AG04449 (cell line): ENCODE measurements around the gene GRIN2A.
"Not testable (repeated sequence)": the region's sequence is repeated elsewhere in the genome, so short reads cannot be mapped to it uniquely, and the experiment has no call there.

ENCODE experiments used
- CTCF ChIA-PET: fragments of 350-600 bp; formaldehyde crosslinking; extraction: SDS; loops from one replicate; lab custom pipeline; 2021; ENCODE audit warnings: antibody characterized with exemption; lab: Yijun Ruan, JAX
- POLR2A ChIA-PET: fragments of 400-600, 350-600 bp; formaldehyde crosslinking; extraction: SDS; loops from one replicate; lab custom pipeline; 2020; ENCODE audit warnings: antibody characterized with exemption, inconsistent platforms; lab: Yijun Ruan, JAX
- DNase-seq: peaks from one replicate; pipeline ENCODE4 v3.0.0-alpha.2; 2010; ENCODE audit warnings: low read depth, low spot score
- H3K4me3 ChIP-seq: 2 replicates; pipeline ENCODE4 v1.5.1; 2011; ENCODE audit warnings: low read depth, mild to moderate bottlenecking, control low read depth, low read length
- CTCF ChIP-seq: IDR thresholded peaks from one replicate; pipeline ENCODE4 v1.5.1; 2011; ENCODE audit warnings: mild to moderate bottlenecking, moderate library complexity, low read length, control low read depth, inconsistent platforms; ENCODE audit not compliant: insufficient read depth; ENCODE audit errors: missing control alignments

GRIN2A gene

GRCh38 chr16:9898555-9898954 is 283.7 kb downstream of the GRIN2A start:
- no peak overlapping the region for H3K4me3 ChIP-seq
- CTCF ChIA-PET = no interaction called here
- DNase-seq = no peak
- no peak for TF ChIP-seq CTCF
- POLR2A ChIA-PET = no interaction called here

- TF ChIP-seq CTCF = no peak
- POLR2A ChIA-PET = no interaction called here
- CTCF ChIA-PET = no interaction called here
- no peak for DNase-seq
- no peak overlapping the region for H3K4me3 ChIP-seq
Measured at GRCh38 chr16:9898124-9898523, 284.1 kb downstream of the GRIN2A start.

- no peak for DNase-seq
Measured at GRCh38 chr16:9895817-9896216, 286.4 kb downstream of the GRIN2A start.

DNA sequence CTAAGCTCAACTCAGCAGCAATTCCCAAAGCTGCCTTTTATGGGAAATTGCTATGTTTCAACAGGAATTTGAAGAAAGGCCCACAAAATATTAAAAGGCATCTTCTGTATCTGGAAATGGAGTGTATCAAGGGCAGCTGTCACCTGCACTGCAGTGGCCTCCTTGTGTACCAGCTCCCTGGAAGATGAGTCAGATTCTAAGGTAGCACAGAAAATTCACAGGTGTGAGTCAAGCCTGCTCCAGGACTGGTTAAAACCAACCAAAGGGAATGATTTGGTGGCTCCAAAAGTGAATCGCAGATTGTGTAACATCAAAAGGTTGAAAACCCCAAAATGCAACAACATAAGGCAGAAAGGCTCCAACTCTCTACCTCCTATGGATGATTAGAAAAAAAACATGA is 296.4 kb downstream of the GRIN2A start:
- H3K4me3 ChIP-seq = no peak overlapping the region
- CTCF ChIA-PET = no interaction called here
- no peak for DNase-seq
- TF ChIP-seq CTCF = no peak
- POLR2A ChIA-PET = no interaction called here

More at GRCh38 chr16:9895817-9896216, 286.4 kb downstream of the GRIN2A start:
- no peak for TF ChIP-seq CTCF
- no peak overlapping the region for H3K4me3 ChIP-seq
- POLR2A ChIA-PET = no interaction called here
- CTCF ChIA-PET = no interaction called here

GRCh38 chr16:9885467-9885866 is 296.8 kb downstream of the GRIN2A start:
- CTCF ChIA-PET = no interaction called here
- no peak for TF ChIP-seq CTCF
- no peak for DNase-seq
- no peak overlapping the region for H3K4me3 ChIP-seq
- POLR2A ChIA-PET = no interaction called here

DNA sequence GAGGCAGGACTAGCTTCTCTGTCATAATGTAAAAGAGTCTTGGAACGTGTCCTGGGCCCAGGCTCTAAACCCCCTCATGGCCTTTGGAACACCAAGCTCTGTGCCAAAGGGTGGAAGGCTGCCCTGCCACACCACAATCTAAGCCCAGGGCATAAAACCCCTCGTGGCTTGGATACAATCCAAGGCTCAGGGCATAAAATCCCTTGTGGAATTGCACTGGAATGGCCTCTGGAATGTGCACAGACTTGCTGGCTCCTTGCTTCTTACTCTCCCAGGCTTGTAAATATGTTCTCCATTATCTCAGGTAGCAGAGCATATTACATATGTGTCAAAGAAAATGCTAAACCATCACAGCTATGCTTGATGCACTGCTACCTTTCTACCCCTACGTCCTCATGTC is 306.2 kb downstream of the GRIN2A start:
- DNase-seq, POLR2A ChIA-PET, H3K4me3 ChIP-seq, CTCF ChIA-PET: not testable (repeated sequence)

DNA sequence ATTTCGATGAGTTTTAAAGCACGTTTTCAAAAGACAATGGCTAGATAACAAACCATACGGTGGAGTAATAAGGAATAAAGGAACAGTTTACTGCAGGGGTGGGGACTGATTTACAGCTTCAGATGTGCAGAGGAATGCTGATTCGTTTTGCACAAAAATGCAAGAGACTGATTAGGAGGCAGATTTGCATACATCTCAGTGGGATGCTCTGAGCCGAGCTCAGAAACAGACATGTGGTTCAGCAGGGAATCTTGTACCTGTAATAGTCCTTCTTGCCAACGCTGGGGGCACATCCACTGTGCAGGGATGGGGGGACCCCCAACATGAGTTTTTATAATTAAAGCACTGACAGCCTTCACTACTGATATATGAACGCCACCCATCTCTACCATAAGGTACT is 308.0 kb downstream of the GRIN2A start:
- ChIA-PET CTCF (no interaction called here), POLR2A (no interaction called here)
- TF ChIP-seq CTCF = no peak
- DNase-seq = no peak
- H3K4me3 ChIP-seq = no peak overlapping the region
